DOHH2 (cell line): Measurements from ENCODE around the gene LHFPL6.

Experiments
- H3F3A ChIP-seq: fragments of 200-600 bp; sonication (generic), shearing (Covaris generic); 2 replicates; pipeline ENCODE4 v1.6.0; 2016; ENCODE audit warnings: antibody characterized with exemption, mild to moderate bottlenecking; ENCODE audit not compliant: control insufficient read depth, insufficient read depth
- H3K27ac ChIP-seq: fragments of 200-600 bp; sonication (generic); 2 replicates; pipeline ENCODE4 v1.5.1; 2014; ENCODE audit warnings: low read depth, mild to moderate bottlenecking, low read length, moderate library complexity
- H3K27me3 ChIP-seq: fragments of 200-600 bp; sonication (generic); 2 replicates; pipeline ENCODE4 v1.6.1; 2014; ENCODE audit warnings: mild to moderate bottlenecking, low read length, mixed read lengths; ENCODE audit not compliant: control insufficient read depth
- H3K36me3 ChIP-seq: fragments of 200-600 bp; sonication (generic); 2 replicates; pipeline ENCODE4 v1.6.1; 2014; ENCODE audit warnings: mild to moderate bottlenecking, low read length, moderate library complexity, mixed read lengths; ENCODE audit not compliant: control insufficient read depth
- H3K4me1 ChIP-seq: fragments of 200-600 bp; sonication (generic); 2 replicates; pipeline ENCODE4 v1.6.1; 2014; ENCODE audit warnings: mild to moderate bottlenecking, low read length, mixed read lengths; ENCODE audit not compliant: control insufficient read depth
- H3K4me2 ChIP-seq: fragments of 200-600 bp; sonication (generic); 2 replicates; pipeline ENCODE4 v1.6.0; 2014; ENCODE audit warnings: mild to moderate bottlenecking, low read length, moderate library complexity
- H3K4me3 ChIP-seq: fragments of 200-600 bp; sonication (generic); 2 replicates; pipeline ENCODE4 v1.5.1; 2014; ENCODE audit warnings: mild to moderate bottlenecking, low read length, mixed read lengths
- H3K79me2 ChIP-seq: fragments of 200-600 bp; sonication (generic); 2 replicates; pipeline ENCODE4 v1.6.1; 2014; ENCODE audit warnings: mild to moderate bottlenecking, low read length, mixed read lengths; ENCODE audit not compliant: control insufficient read depth
- H3K9me2 ChIP-seq: fragments of 200-600 bp; sonication (generic); replicated peaks from 2 replicates; pipeline ENCODE4 v1.6.1; 2014; ENCODE audit warnings: mild to moderate bottlenecking, low read length, mixed read lengths; ENCODE audit not compliant: control insufficient read depth
- H3K9me3 ChIP-seq: fragments of 200-600 bp; sonication (generic); 2 replicates; pipeline ENCODE4 v1.6.1; 2014; ENCODE audit warnings: antibody characterized with exemption, low read length, mixed read lengths; ENCODE audit not compliant: control insufficient read depth, insufficient read depth
- H4K20me1 ChIP-seq: fragments of 200-600 bp; sonication (generic); 2 replicates; pipeline ENCODE4 v1.6.0; 2014; ENCODE audit warnings: low read depth, mild to moderate bottlenecking, antibody characterized with exemption, low read length, moderate library complexity; ENCODE audit not compliant: control insufficient read depth, insufficient read depth
- EZH2phosphoT487 ChIP-seq: fragments of 200-600 bp; sonication (generic); IDR thresholded peaks from 2 replicates; pipeline ENCODE4 v1.6.1; 2017; ENCODE audit warnings: borderline replicate concordance, mild to moderate bottlenecking, antibody characterized with exemption, low read length, moderate library complexity, mixed read lengths
- TF ChIP-seq, protein P1 (sequence below): fragments of 200-600 bp; sonication (generic); IDR thresholded peaks from one replicate; pipeline ENCODE4 v1.5.1; 2014; ENCODE audit warnings: antibody characterized with exemption, mild to moderate bottlenecking, low read depth, low read length; ENCODE audit not compliant: poor library complexity, severe bottlenecking

Gene LHFPL6

DNA sequence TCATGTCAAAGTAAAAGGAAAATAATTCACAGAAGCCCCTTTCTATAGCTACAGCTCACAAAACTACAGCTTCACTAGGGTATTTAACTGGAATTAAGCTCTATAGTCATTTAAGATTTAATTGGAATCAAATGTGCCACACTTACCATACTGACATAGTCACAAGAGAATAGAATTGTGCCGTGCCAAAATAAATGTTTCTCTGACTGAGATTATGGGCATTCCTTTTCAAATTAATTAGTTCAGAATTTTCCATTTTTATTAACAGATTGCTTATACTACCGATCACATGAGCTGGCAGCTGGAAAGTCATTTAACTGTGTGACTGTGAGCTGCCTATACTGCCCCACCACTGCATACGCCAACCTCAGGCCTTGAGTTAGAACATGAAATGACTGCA is 108.4 kb downstream of the LHFPL6 start:
- no peak overlapping the region for H3K27ac ChIP-seq
- no peaks in the 10 kb centered on the region for H3K36me3 ChIP-seq
- no peaks in the 10 kb centered on the region for H3K9me2 ChIP-seq
- peaks cover 30% of the 10 kb centered on the region for H3K79me2 ChIP-seq
- H3K4me2 ChIP-seq, result no peak overlapping the region
- peaks cover 20% of the 10 kb centered on the region for H3K4me1 ChIP-seq
- H4K20me1 ChIP-seq, result no peaks in the 10 kb centered on the region
- H3F3A ChIP-seq, result no peaks in the 10 kb centered on the region
- TF ChIP-seq, protein P1, sequence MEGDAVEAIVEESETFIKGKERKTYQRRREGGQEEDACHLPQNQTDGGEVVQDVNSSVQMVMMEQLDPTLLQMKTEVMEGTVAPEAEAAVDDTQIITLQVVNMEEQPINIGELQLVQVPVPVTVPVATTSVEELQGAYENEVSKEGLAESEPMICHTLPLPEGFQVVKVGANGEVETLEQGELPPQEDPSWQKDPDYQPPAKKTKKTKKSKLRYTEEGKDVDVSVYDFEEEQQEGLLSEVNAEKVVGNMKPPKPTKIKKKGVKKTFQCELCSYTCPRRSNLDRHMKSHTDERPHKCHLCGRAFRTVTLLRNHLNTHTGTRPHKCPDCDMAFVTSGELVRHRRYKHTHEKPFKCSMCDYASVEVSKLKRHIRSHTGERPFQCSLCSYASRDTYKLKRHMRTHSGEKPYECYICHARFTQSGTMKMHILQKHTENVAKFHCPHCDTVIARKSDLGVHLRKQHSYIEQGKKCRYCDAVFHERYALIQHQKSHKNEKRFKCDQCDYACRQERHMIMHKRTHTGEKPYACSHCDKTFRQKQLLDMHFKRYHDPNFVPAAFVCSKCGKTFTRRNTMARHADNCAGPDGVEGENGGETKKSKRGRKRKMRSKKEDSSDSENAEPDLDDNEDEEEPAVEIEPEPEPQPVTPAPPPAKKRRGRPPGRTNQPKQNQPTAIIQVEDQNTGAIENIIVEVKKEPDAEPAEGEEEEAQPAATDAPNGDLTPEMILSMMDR, result no peak
- no peak for TF ChIP-seq EZH2phosphoT487
- no peaks in the 10 kb centered on the region for H3K27me3 ChIP-seq
- no peak overlapping the region for H3K4me3 ChIP-seq
- no peaks in the 10 kb centered on the region for H3K9me3 ChIP-seq

DNA sequence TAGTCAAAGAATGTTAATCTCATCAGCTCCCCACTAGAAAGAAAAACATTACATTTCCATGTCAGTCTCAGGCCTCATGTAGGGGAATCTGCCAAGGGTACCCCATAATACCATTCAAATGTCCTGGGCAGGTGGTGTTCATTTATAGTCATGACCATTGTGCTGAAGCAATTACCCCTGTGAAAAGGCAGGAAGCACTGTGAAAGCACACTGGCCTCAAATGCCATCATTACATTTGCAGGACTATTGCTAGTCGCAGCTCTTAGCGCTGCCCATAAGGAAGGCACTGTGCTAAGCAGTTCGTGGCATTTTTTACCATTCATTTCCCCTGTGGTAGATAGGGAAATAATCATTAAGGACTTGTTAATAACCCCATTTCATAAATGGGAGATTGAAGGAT is 109.0 kb downstream of the LHFPL6 start:
- H3K9me3 ChIP-seq, result no peaks in the 10 kb centered on the region
- H3K79me2 ChIP-seq, result peaks cover 25% of the 10 kb centered on the region
- H3K27ac ChIP-seq, result no peak overlapping the region
- no peaks in the 10 kb centered on the region for H3K27me3 ChIP-seq
- H3K4me1 ChIP-seq, result peaks cover 20% of the 10 kb centered on the region
- H3K9me2 ChIP-seq, result no peaks in the 10 kb centered on the region
- H3F3A ChIP-seq, result no peaks in the 10 kb centered on the region
- H3K36me3 ChIP-seq, result no peaks in the 10 kb centered on the region
- H3K4me3 ChIP-seq, result no peak overlapping the region
- no peaks in the 10 kb centered on the region for H4K20me1 ChIP-seq
- no peak overlapping the region for H3K4me2 ChIP-seq
- TF ChIP-seq, protein P1, result no peak
- no peak for TF ChIP-seq EZH2phosphoT487

DNA sequence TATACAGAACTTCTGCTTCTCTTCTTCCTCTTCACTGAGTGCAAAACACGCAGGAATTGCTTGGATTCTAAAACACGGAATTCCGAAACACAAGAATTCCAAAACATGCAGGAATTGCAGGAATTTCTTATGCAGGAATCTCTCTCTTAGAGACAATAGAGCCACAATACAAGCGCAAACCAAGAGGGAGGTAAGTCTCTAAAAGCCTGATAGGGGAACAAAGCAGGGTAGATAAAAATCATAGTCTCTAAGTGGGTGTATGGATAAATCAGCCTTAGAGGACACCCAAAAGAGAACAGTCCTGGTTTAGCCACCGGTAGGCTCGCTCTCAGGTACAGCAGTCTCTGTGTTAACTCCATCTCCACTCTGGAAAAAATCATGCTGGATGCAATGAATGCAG is 112.9 kb downstream of the LHFPL6 start:
- Histone ChIP-seq H3K36me3 (no peaks in the 10 kb centered on the region), H3K4me1 (peaks cover 1% of the 10 kb centered on the region), H3K4me3 (no peak overlapping the region), H3K9me2 (no peaks in the 10 kb centered on the region), H3K27ac (no peak overlapping the region), H4K20me1 (no peaks in the 10 kb centered on the region), H3K4me2 (no peak overlapping the region), H3K9me3 (no peaks in the 10 kb centered on the region), H3K27me3 (no peaks in the 10 kb centered on the region), H3F3A (no peaks in the 10 kb centered on the region), H3K79me2 (peaks cover 20% of the 10 kb centered on the region)
- TF ChIP-seq EZH2phosphoT487, result no peak
- TF ChIP-seq, protein P1, result no peak

DNA sequence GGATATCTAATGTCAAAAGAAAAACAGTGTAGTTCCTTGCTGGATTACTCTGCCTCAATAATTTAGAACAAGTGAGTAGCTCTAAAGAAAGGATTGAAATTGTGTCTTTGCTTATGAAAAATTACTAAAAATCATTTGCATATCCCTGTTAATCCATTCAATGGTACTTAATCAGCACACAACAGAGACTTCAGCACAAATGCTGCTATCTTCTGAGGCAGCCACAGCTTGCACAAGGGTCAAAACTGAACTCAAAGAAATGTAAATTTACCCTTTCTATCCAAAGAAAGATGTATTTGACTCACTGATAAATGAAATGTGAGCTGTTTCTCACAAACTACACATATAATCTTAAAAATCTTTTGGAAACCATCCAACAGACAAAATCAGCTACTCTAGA is 116.2 kb downstream of the LHFPL6 start:
- TF ChIP-seq, protein P1, result no peak
- no peak for TF ChIP-seq EZH2phosphoT487
- Histone ChIP-seq H3K79me2 (peaks cover 18% of the 10 kb centered on the region), H3K27me3 (no peaks in the 10 kb centered on the region), H4K20me1 (no peaks in the 10 kb centered on the region), H3F3A (no peaks in the 10 kb centered on the region), H3K36me3 (no peaks in the 10 kb centered on the region), H3K4me1 (peaks cover 18% of the 10 kb centered on the region), H3K9me2 (no peaks in the 10 kb centered on the region), H3K4me3 (no peak overlapping the region), H3K27ac (no peak overlapping the region), H3K9me3 (no peaks in the 10 kb centered on the region), H3K4me2 (no peak overlapping the region)
